A549 (cell line): ENCODE data around the gene CNTN5. TPM values are rescaled to one million over a fixed set of nuclear protein-coding genes. Genes with fewer than 3 reads are reported as not detected.

ENCODE experiments used
- ATAC-seq, 2 experiments: fragments of 200-7000 bp in 1 of 2; fragments of >200 bp in 1 of 2; cut with Nextera tagmentation in 1 of 2; cut with Tn5 transposase in 1 of 2; 3 replicates each; pipeline versions ENCODE4 v1.8.0 to v1.9.1; 2018 to 2020; ENCODE audit warnings: mild to moderate bottlenecking in 1 of 2, moderate library complexity in 1 of 2
- CTCF ChIA-PET: fragments of 300-600 bp; sonication (Branson Sonifier 250); formaldehyde crosslinking; extraction: SDS; loops from one replicate; lab custom pipeline; 2021; ENCODE audit warnings: antibody characterized with exemption, inconsistent platforms; lab: Yijun Ruan, JAX
- POLR2A ChIA-PET: fragments of 350-600 bp; formaldehyde crosslinking; extraction: SDS; loops from one replicate; lab custom pipeline; 2021; ENCODE audit warnings: antibody characterized with exemption, inconsistent platforms; lab: Yijun Ruan, JAX
- DNase-seq, 2 experiments: peaks; one replicate each; pipeline versions ENCODE4 v3.0.0 to v3.0.0-alpha.2; 2011 to 2016; ENCODE audit warnings: low read depth in 1 of 2, low spot score in 1 of 2
- FAIRE-seq: peaks from 2 replicates; lab custom pipeline; 2011; peaks lifted over from hg19 to GRCh38; lab: Jason Lieb, UNC
- H3K27ac ChIP-seq, 2 experiments: fragments of >200 bp; sonication (Bioruptor Twin); formaldehyde crosslinking; 3 replicates each; pipeline ENCODE4 v1.5.1; 2016 to 2017
- H3K4me1 ChIP-seq: fragments of >200 bp; sonication (Bioruptor Twin); formaldehyde crosslinking; 3 replicates; pipeline ENCODE4 v1.6.1; 2016
- H3K4me2 ChIP-seq: fragments of >200 bp; sonication (Bioruptor Twin); formaldehyde crosslinking; 3 replicates; pipeline ENCODE4 v1.6.1; 2016
- H3K4me3 ChIP-seq: fragments of >200 bp; sonication (Bioruptor Twin); formaldehyde crosslinking; 3 replicates; pipeline ENCODE4 v1.5.1; 2016
- H3K9me3 ChIP-seq: fragments of >200 bp; sonication (Bioruptor Twin); formaldehyde crosslinking; 3 replicates; pipeline ENCODE4 v1.6.1; 2016
- CHD2 ChIP-seq: fragments of 150-350 bp; IDR thresholded peaks from 2 replicates; pipeline ENCODE4 v1.6.1; 2014; ENCODE audit warnings: low read length; ENCODE audit not compliant: partially characterized antibody
- CHD4 ChIP-seq: fragments of 200-600 bp; sonication (generic); IDR thresholded peaks from 2 replicates; pipeline ENCODE4 v1.6.1; 2016; ENCODE audit warnings: antibody characterized with exemption, mild to moderate bottlenecking, borderline replicate concordance
- EHF ChIP-seq: fragments of 250-450 bp; sonication (Bioruptor Pico); IDR thresholded peaks from 2 replicates; pipeline ENCODE4 v1.5.0; 2020; ENCODE audit warnings: mild to moderate bottlenecking
- FOSB ChIP-seq: fragments of 250-450 bp; sonication (Bioruptor Pico); IDR thresholded peaks from 2 replicates; pipeline ENCODE4 v1.5.0; 2020; ENCODE audit warnings: mild to moderate bottlenecking, moderate library complexity
- FOSL2 ChIP-seq, 2 experiments: fragments of 450-650 bp in 1 of 2; fragments of >200 bp in 1 of 2; sonication (Bioruptor Twin) in 1 of 2; formaldehyde crosslinking; IDR thresholded peaks; 2 replicates each; pipeline versions ENCODE4 v1.5.0 to v1.6.1; 2016 to 2020; ENCODE audit warnings: mild to moderate bottlenecking in 1 of 2, moderate library complexity in 1 of 2
- HEYL ChIP-seq: fragments of 250-450 bp; sonication (Bioruptor Pico); IDR thresholded peaks from 2 replicates; pipeline ENCODE4 v1.8.0; 2021; ENCODE audit warnings: mild to moderate bottlenecking, moderate library complexity
- HOXA7 ChIP-seq: fragments of 250-450 bp; sonication (Bioruptor Pico); IDR thresholded peaks from 2 replicates; pipeline ENCODE4 v1.5.0; 2020; ENCODE audit warnings: mild to moderate bottlenecking, moderate library complexity
- HOXB13 ChIP-seq: fragments of 250-450 bp; sonication (Bioruptor Pico); IDR thresholded peaks from 2 replicates; pipeline ENCODE4 v1.5.0; 2020; ENCODE audit warnings: low read depth, mild to moderate bottlenecking, moderate library complexity
- JUNB ChIP-seq: fragments of >200 bp; sonication (Bioruptor Twin); formaldehyde crosslinking; IDR thresholded peaks from 2 replicates; pipeline ENCODE4 v1.6.1; 2016
- KDM1A ChIP-seq: fragments of 200-600 bp; sonication (generic); IDR thresholded peaks from 2 replicates; pipeline ENCODE4 v1.6.1; 2016; ENCODE audit warnings: low read depth, mild to moderate bottlenecking
- MAFK ChIP-seq: fragments of 450-650 bp; IDR thresholded peaks from 2 replicates; pipeline ENCODE4 v1.6.1; 2014; ENCODE audit not compliant: partially characterized antibody
- MYC ChIP-seq: IDR thresholded peaks from 2 replicates; pipeline ENCODE4 v1.6.1; 2012; ENCODE audit warnings: mild to moderate bottlenecking, inconsistent platforms, low read length, improper control_type of control experiment, borderline replicate concordance
- NFE2L2 ChIP-seq: fragments of 150-350 bp; conservative IDR thresholded peaks from 2 replicates; pipeline ENCODE4 v1.6.1; 2014; ENCODE audit warnings: low read length
- NR3C1 ChIP-seq: fragments of >200 bp; sonication (Bioruptor Twin); formaldehyde crosslinking; IDR thresholded peaks from 3 replicates; pipeline ENCODE4 v1.6.1; 2017
- PHF8 ChIP-seq: fragments of 200-600 bp; sonication (generic); IDR thresholded peaks from 2 replicates; pipeline ENCODE4 v1.6.1; 2016; ENCODE audit warnings: low read depth, mild to moderate bottlenecking, antibody characterized with exemption, moderate library complexity, borderline replicate concordance
- POLR2A ChIP-seq: IDR thresholded peaks from 2 replicates; pipeline ENCODE4 v1.6.1; 2012; ENCODE audit warnings: mild to moderate bottlenecking, low read length
- POLR2AphosphoS2 ChIP-seq: conservative IDR thresholded peaks from 2 replicates; pipeline ENCODE4 v1.6.1; 2012; ENCODE audit warnings: low read length, improper control_type of control experiment, inconsistent platforms
- RARB ChIP-seq: fragments of 250-450 bp; sonication (Bioruptor Pico); IDR thresholded peaks from 2 replicates; pipeline ENCODE4 v1.8.0; 2021; ENCODE audit warnings: mild to moderate bottlenecking, moderate library complexity
- RCOR1 ChIP-seq: fragments of 150-350 bp; IDR thresholded peaks from 2 replicates; pipeline ENCODE4 v1.6.1; 2014; ENCODE audit warnings: antibody characterized with exemption, low read length, low read depth
- RFX5 ChIP-seq: fragments of 450-650 bp; IDR thresholded peaks from 2 replicates; pipeline ENCODE4 v1.7.1; 2014; ENCODE audit warnings: antibody characterized with exemption, mild to moderate bottlenecking, moderate library complexity
- RNF2 ChIP-seq: fragments of 200-600 bp; sonication (generic); IDR thresholded peaks from 2 replicates; pipeline ENCODE4 v1.6.1; 2016; ENCODE audit warnings: low read depth, mild to moderate bottlenecking, antibody characterized with exemption, moderate library complexity, borderline replicate concordance
- TFCP2L1 ChIP-seq: fragments of 250-450 bp; sonication (Bioruptor Pico); IDR thresholded peaks from 2 replicates; pipeline ENCODE4 v1.5.0; 2021; ENCODE audit warnings: mild to moderate bottlenecking
- TP53 ChIP-seq: fragments of 250-450 bp; sonication (Bioruptor Pico); IDR thresholded peaks from 2 replicates; pipeline ENCODE4 v1.5.0; 2021; ENCODE audit warnings: mild to moderate bottlenecking, moderate library complexity
- ZNF302 ChIP-seq: fragments of 250-450 bp; sonication (Bioruptor Pico); IDR thresholded peaks from 2 replicates; pipeline ENCODE4 v1.9.0; 2021; ENCODE audit warnings: inconsistent platforms, mild to moderate bottlenecking, moderate library complexity
- WGBS: methylation state at CpG from one replicate; pipeline ENCODE4 v1.1.6; 2017; ENCODE audit errors: missing lambda C conversion rate; 5-methylcytosine and 5-hydroxymethylcytosine counted together
- polyA plus RNA-seq, 4 experiments: library from polyadenylated mRNA; depleted of rRNA in 3 of 4; stranded (reverse); fragments of >200 nt; fragmentation: RNase III in 1 of 4; extraction: RNeasy Plus Mini Kit Qiagen cat#74134 plus additional on column Dnase treatment in 1 of 4; gene quantifications; 2 replicates in 3 of 4; 3 replicates in 1 of 4; pipeline ENCODE4 v1.2.3, GENCODE V29; 2011 to 2017
- TF ChIP-seq, protein P1 (sequence below): fragments of >200 bp; sonication (Bioruptor Twin); formaldehyde crosslinking; IDR thresholded peaks from 2 replicates; pipeline ENCODE4 v1.6.1; 2016
- TF ChIP-seq, protein P2 (sequence below): IDR thresholded peaks from 2 replicates; pipeline ENCODE4 v1.6.1; 2012; ENCODE audit warnings: low read depth, borderline replicate concordance
- TF ChIP-seq, protein P3 (sequence below): fragments of 250-450 bp; sonication (Bioruptor Pico); IDR thresholded peaks from 2 replicates; pipeline ENCODE4 v1.5.0; 2020; ENCODE audit warnings: low read depth, mild to moderate bottlenecking, moderate library complexity
- TF ChIP-seq, protein P4 (sequence below): fragments of 150-350 bp; IDR thresholded peaks from 2 replicates; pipeline ENCODE4 v1.6.1; 2014; ENCODE audit warnings: low read depth, mild to moderate bottlenecking, low read length

The CNTN5 gene
- polyA plus RNA-seq, 2 of the 4 experiments (the other 2 are of a cell fraction): 0.08 TPM; not detected in 1

DNA sequence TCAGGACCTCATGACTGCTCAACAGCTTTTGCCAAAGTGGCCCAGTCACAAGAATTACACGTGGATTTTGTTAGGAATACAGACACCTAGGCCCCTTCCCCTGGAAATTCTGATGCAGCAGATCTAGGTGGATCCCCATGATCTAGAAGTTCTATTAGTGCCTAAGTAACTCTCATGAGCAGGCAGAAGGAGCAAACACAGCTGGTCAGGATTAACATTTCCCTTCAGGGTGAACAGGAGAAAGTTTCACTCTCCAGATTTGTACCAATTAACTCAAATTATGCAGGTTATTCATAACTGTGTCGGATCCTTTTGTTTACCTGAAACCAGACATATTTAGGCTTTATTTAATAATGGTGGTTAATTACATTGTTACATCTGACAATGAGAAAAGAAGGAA lies 1072.9 kb downstream of the CNTN5 start:
- Histone ChIP-seq H3K4me3 (no peak overlapping the region), H3K4me2 (no peak overlapping the region), H3K27ac (no peak overlapping the region), H3K9me3 (no peaks in the 10 kb centered on the region), H3K4me1 (no peaks in the 10 kb centered on the region)
- ATAC-seq (no peak), DNase-seq (no peak), FAIRE-seq (no peak)
- TF ChIP-seq TP53 (CRISPR knock-in tag) (no peak), PHF8 (no peak), ZNF302 (CRISPR knock-in tag) (no peak), RCOR1 (no peak), NR3C1 (no peak), FOSB (no peak), FOSL2 (IDR thresholded peaks at IDR 0.05) (no peak), FOSL2 (CRISPR knock-in tag; IDR thresholded peaks at IDR 0.05) (no peak), HOXA7 (CRISPR knock-in tag) (no peak), HEYL (no peak), TFCP2L1 (CRISPR knock-in tag) (no peak), RFX5 (no peak), CHD4 (no peak)
- 53% methylated on average over 1 of the region's 2 CpGs for WGBS
- POLR2A ChIA-PET: no interaction called here
- CTCF ChIA-PET: no interaction called here

DNA sequence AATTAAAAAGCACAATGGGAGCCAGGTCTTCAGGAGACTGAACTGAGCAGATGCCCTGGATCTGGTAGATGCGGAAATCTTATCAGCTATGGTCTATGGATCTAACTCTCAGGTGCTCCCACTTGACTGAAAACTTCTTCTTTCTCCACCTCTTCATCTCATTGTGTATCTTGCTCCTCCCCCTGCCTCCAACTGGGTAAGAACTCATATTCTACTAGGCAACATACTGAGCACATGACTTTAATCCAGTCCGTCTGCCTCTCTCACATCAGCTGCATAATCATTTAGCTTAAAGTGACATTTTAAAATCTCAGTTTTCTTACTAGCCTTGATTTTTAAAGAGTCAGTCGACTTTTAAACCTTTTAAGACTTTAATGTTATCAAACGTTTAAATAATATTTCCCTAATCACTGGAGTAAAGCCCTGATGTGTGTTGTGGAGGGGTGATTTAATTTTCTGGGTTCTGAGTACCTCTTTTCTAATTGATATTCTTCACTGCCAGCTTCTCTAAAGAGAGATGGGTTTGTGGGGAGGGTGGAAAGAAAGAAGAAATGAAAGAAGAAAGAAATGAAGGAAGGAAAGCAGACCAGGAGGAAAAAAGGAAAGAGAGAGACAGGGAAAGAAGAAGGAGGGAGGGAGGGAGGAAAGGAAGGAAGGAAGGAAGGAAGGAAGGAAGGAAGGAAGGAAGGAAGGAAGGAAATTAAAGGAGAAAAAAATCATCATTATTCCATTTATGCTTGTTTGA lies 1073.5 kb downstream of the CNTN5 start:
- POLR2A ChIA-PET: no interaction called here
- H3K9me3 ChIP-seq: no peaks in the 10 kb centered on the region
- FAIRE-seq (no peak), ATAC-seq (no peak), DNase-seq (no peak)
- no peak overlapping the region for H3K4me2 ChIP-seq
- no peak for TF ChIP-seq TP53 (CRISPR knock-in tag)
- no peak for TF ChIP-seq POLR2AphosphoS2
- TF ChIP-seq CHD2: no peak
- TF ChIP-seq RARB: no peak
- no peak for TF ChIP-seq MYC
- no peak for TF ChIP-seq EHF (CRISPR knock-in tag)
- TF ChIP-seq, protein P1, sequence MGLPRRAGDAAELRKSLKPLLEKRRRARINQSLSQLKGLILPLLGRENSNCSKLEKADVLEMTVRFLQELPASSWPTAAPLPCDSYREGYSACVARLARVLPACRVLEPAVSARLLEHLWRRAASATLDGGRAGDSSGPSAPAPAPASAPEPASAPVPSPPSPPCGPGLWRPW: no peak
- no peak for TF ChIP-seq HOXB13 (CRISPR knock-in tag)
- no peak for TF ChIP-seq JUNB
- TF ChIP-seq MAFK: no peak
- TF ChIP-seq KDM1A: no peak
- no peak for TF ChIP-seq CHD4
- TF ChIP-seq, protein P2, sequence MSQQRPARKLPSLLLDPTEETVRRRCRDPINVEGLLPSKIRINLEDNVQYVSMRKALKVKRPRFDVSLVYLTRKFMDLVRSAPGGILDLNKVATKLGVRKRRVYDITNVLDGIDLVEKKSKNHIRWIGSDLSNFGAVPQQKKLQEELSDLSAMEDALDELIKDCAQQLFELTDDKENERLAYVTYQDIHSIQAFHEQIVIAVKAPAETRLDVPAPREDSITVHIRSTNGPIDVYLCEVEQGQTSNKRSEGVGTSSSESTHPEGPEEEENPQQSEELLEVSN: no peak
- TF ChIP-seq RNF2: no peak
- no peak for TF ChIP-seq POLR2A
- TF ChIP-seq, protein P3, sequence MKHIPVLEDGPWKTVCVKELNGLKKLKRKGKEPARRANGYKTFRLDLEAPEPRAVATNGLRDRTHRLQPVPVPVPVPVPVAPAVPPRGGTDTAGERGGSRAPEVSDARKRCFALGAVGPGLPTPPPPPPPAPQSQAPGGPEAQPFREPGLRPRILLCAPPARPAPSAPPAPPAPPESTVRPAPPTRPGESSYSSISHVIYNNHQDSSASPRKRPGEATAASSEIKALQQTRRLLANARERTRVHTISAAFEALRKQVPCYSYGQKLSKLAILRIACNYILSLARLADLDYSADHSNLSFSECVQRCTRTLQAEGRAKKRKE: no peak
- TF ChIP-seq NFE2L2: no peak
- TF ChIP-seq, protein P4, sequence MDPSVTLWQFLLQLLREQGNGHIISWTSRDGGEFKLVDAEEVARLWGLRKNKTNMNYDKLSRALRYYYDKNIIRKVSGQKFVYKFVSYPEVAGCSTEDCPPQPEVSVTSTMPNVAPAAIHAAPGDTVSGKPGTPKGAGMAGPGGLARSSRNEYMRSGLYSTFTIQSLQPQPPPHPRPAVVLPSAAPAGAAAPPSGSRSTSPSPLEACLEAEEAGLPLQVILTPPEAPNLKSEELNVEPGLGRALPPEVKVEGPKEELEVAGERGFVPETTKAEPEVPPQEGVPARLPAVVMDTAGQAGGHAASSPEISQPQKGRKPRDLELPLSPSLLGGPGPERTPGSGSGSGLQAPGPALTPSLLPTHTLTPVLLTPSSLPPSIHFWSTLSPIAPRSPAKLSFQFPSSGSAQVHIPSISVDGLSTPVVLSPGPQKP: no peak
- CTCF ChIA-PET: no interaction called here
- no peaks in the 10 kb centered on the region for H3K4me1 ChIP-seq
- no peak overlapping the region for H3K4me3 ChIP-seq
- H3K27ac ChIP-seq: no peak overlapping the region
- 41% methylated on average over 4 of the region's 4 CpGs for WGBS
